ENCODE measurements around the gene EFHD2.
"Not testable (repeated sequence)": the region's sequence is repeated elsewhere in the genome, so short reads cannot be mapped to it uniquely, and the experiment has no call there.

EFHD2 gene

GRCh38 chr1:15455522-15455921 is 45.8 kb downstream of the EFHD2 start:
- no peak for DNase-seq

- DNase-seq: no peak
These were observed 46.7 kb downstream of the EFHD2 start, which contains the start of gene CELA2A for GRCh38 chr1:15456313-15456954. CELA2A (plus strand) TSS chr1:15456732; CDS start chr1:15456754, 22 bp downstream.

- no peak for DNase-seq
These were observed 47.9 kb downstream of the EFHD2 start for GRCh38 chr1:15457585-15457984.

- DNase-seq: not testable (repeated sequence)
These were observed 48.7 kb downstream of the EFHD2 start for GRCh38 chr1:15458388-15458787.

- no peak for DNase-seq
These were observed 50.4 kb downstream of the EFHD2 start for GRCh38 chr1:15459771-15460707.

GRCh38 chr1:15460708-15461095 is 51.0 kb downstream of the EFHD2 start:
- DNase-seq: no peak

GRCh38 chr1:15463064-15463800 is 53.5 kb downstream of the EFHD2 start:
- DNase-seq: not testable (repeated sequence)

- not testable (repeated sequence) for DNase-seq
These were observed 54.2 kb downstream of the EFHD2 start for GRCh38 chr1:15463926-15464322.

- no peak for DNase-seq
These were observed 56.0 kb downstream of the EFHD2 start for GRCh38 chr1:15465674-15466073.

- not testable (repeated sequence) for DNase-seq
These were observed 57.4 kb downstream of the EFHD2 start for GRCh38 chr1:15466955-15467625.

- DNase-seq: no peak
These were observed 58.5 kb downstream of the EFHD2 start for GRCh38 chr1:15468145-15468544.

GRCh38 chr1:15469361-15469760 is 59.7 kb downstream of the EFHD2 start:
- DNase-seq: no peak

GRCh38 chr1:15469821-15470448 is 60.2 kb downstream of the EFHD2 start:
- not testable (repeated sequence) for DNase-seq

GRCh38 chr1:15471067-15471466 is 61.4 kb downstream of the EFHD2 start:
- DNase-seq: not testable (repeated sequence)

GRCh38 chr1:15471723-15472122 is 62.0 kb downstream of the EFHD2 start:
- not testable (repeated sequence) for DNase-seq

- DNase-seq: no peak
These were observed 62.9 kb downstream of the EFHD2 start for GRCh38 chr1:15472587-15472986.

- DNase-seq: no peak
These were observed 66.1 kb downstream of the EFHD2 start, which contains the start of gene CELA2B for GRCh38 chr1:15475752-15476314. CELA2B (plus strand) TSS chr1:15476104; CDS start chr1:15476126, 22 bp downstream.

- no peak for DNase-seq
These were observed 67.2 kb downstream of the EFHD2 start for GRCh38 chr1:15476927-15477326.

- no peak for DNase-seq
These were observed 68.0 kb downstream of the EFHD2 start for GRCh38 chr1:15477646-15478212.
